GM21390 (cell line): ENCODE results near the gene TLR5.

Experiments
- ATAC-seq: cut with Tn5 transposase; IDR thresholded peaks from one replicate; pipeline ENCODE4 v1.9.1; 2021; ENCODE audit not compliant: unreplicated experiment

TLR5 gene

GRCh38 chr1:223074445-223075300 is 68.4 kb downstream of the TLR5 start:
- no peak for ATAC-seq

GRCh38 chr1:223068900-223069665 is 74.0 kb downstream of the TLR5 start:
- no peak for ATAC-seq

GRCh38 chr1:223067914-223068313 is 75.1 kb downstream of the TLR5 start:
- no peak for ATAC-seq

GRCh38 chr1:223066415-223066814 is 76.6 kb downstream of the TLR5 start:
- no peak for ATAC-seq

- no peak for ATAC-seq
These were observed 80.9 kb downstream of the TLR5 start for GRCh38 chr1:223062177-223062576.

GRCh38 chr1:223059526-223059925 is 83.5 kb downstream of the TLR5 start:
- ATAC-seq: no peak
